H1 (cell line): Measurements from ENCODE around the gene TEX14. TPM values are rescaled to one million over a fixed set of nuclear protein-coding genes. Genes with fewer than 3 reads are reported as not detected.

ENCODE experiments used
- HDAC2 ChIP-seq, 2 experiments: fragments of 300-600 bp in 1 of 2; sonication (generic) in 1 of 2; IDR thresholded peaks; 2 replicates each; pipeline ENCODE4 v1.6.1; 2011 to 2012; ENCODE audit warnings: low read depth in 2 of 2, low read length in 2 of 2, mild to moderate bottlenecking in 2 of 2, moderate library complexity in 2 of 2, borderline replicate concordance in 1 of 2, inconsistent platforms in 1 of 2
- polyA plus RNA-seq, 7 experiments: library from polyadenylated mRNA; depleted of rRNA in 3 of 7; stranded (reverse) in 5 of 7; unstranded in 2 of 7; fragments of >200 nt in 5 of 7; fragments of 200-250 nt in 2 of 7; gene quantifications; 1 replicate in 5 of 7; 2 replicates in 1 of 7; 4 replicates in 1 of 7; pipeline versions ENCODE4 v1.2.1 to v1.2.3, GENCODE V29; 2011 to 2013; ENCODE audit warnings: missing spikeins in 2 of 7, mixed read lengths in 2 of 7
- total RNA-seq: library from RNA; stranded (reverse); fragmentation: NEBNext Ultra II Directional; extraction: Animal tissue kit (Norgen Biotek cat#: 25700); gene quantifications from 2 replicates; pipeline ENCODE4 v1.2.1, GENCODE V29; 2021
- TF ChIP-seq, protein P1 (sequence below): IDR thresholded peaks from 2 replicates; pipeline ENCODE4 v1.6.1; 2012; ENCODE audit warnings: low read length, inconsistent platforms

The TEX14 gene
- total and polyA plus RNA-seq, 2 of the 8 experiments (the other 6 are each of a cell fraction or from before 2014, with no cell fraction given) = 0.83 to 2.5 TPM

DNA sequence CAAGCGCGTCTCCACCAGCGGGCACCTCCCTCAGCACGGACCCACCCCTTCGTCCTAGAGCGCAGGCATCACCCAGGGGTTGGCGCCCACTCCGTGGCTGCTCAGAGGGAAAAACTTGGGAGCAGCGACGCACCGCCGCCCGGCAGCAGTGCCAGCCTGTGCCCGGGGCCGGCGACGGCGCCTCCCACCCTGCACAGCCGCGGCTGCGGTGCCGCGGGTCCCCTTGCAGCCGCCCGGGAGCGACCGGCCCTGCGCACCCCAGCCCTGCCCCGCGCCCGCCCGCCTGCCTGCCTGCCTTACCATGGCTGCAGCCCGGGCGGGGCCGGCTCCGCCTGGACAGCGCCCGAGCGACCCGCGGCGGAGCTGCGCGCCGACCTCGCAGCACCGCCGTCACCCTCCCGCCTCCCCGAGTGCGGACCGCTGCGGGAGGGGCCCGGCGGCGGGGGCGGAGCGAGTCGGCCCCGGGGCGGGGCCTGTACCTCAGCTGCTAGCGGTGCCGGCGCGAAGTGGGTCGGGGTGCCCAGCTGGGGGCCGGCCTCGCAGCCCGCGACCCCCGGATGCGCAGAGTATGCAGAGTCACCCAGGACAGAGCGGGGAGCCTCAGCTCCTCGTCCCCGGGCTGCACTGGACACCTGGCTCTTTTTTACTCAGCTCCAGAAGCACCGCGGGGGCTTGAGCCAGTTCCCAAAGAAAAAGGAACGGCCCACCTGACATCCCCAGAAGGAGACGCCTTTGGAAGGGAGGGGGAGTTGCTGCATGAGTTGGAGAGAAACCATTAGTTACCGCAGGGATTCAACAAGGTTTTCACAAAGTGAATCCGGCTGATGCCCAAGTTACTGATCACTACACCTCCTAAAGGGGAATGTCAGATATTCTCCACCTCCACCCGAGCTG, 159.9 kb downstream of the TEX14 start (continued):
- TF ChIP-seq, protein P1, sequence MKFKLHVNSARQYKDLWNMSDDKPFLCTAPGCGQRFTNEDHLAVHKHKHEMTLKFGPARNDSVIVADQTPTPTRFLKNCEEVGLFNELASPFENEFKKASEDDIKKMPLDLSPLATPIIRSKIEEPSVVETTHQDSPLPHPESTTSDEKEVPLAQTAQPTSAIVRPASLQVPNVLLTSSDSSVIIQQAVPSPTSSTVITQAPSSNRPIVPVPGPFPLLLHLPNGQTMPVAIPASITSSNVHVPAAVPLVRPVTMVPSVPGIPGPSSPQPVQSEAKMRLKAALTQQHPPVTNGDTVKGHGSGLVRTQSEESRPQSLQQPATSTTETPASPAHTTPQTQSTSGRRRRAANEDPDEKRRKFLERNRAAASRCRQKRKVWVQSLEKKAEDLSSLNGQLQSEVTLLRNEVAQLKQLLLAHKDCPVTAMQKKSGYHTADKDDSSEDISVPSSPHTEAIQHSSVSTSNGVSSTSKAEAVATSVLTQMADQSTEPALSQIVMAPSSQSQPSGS = no peak
- TF ChIP-seq HDAC2 (IDR thresholded peaks at IDR 0.05; ENCODE audit: borderline replicate concordance in 1 of 2, low read depth in 2 of 2, low read length in 2 of 2) = no peak
